Measurements from ENCODE around the gene VPS37D.

The VPS37D gene

GRCh38 chr7:73681031-73681430 is 13.4 kb downstream of the VPS37D start:
- DNase-seq, result no peak

GRCh38 chr7:73682745-73683055 is 15.1 kb downstream of the VPS37D start:
- DNase-seq, result peak in 1 of 2 experiments; percentile 16

GRCh38 chr7:73683056-73683787 is 15.6 kb downstream of the VPS37D start, which contains the start of the genes BUD23 and DNAJC30:
TSS of gene BUD23 (plus strand) at chr7:73683597. CDS start at chr7:73683626, 29 bp downstream.
TSS of gene DNAJC30 (minus strand) at chr7:73683453. CDS start at chr7:73683423, 30 bp downstream.
- DNase-seq, result peak; percentile 96 to 99

GRCh38 chr7:73683788-73684693 is 16.4 kb downstream of the VPS37D start:
- no peak for DNase-seq

- no peak for DNase-seq
Measured at GRCh38 chr7:73685311-73685710, 17.7 kb downstream of the VPS37D start.

- no peak for DNase-seq
Measured at GRCh38 chr7:73688288-73688687, 20.7 kb downstream of the VPS37D start.

GRCh38 chr7:73690646-73691045 is 23.0 kb downstream of the VPS37D start:
- no peak for DNase-seq

GRCh38 chr7:73696372-73696771 is 28.7 kb downstream of the VPS37D start:
- no peak for DNase-seq

GRCh38 chr7:73698410-73698809 is 30.8 kb downstream of the VPS37D start:
- no peak for DNase-seq

- DNase-seq, result no peak
Measured at GRCh38 chr7:73699370-73700068, 31.9 kb downstream of the VPS37D start.

GRCh38 chr7:73700069-73700423 is 32.4 kb downstream of the VPS37D start:
- no peak for DNase-seq

GRCh38 chr7:73700581-73701134 is 33.0 kb downstream of the VPS37D start:
- no peak for DNase-seq

- no peak for DNase-seq
Measured at GRCh38 chr7:73701357-73701995, 33.8 kb downstream of the VPS37D start.

GRCh38 chr7:73702226-73702625 is 34.6 kb downstream of the VPS37D start:
- no peak for DNase-seq

GRCh38 chr7:73702665-73703064 is 35.0 kb downstream of the VPS37D start:
- DNase-seq, result no peak

GRCh38 chr7:73703225-73703624 is 35.6 kb downstream of the VPS37D start:
- DNase-seq, result no peak

GRCh38 chr7:73703757-73704639 is 36.4 kb downstream of the VPS37D start:
- DNase-seq, result no peak

- peak; percentile 51 to 65 for DNase-seq
Measured at GRCh38 chr7:73704640-73705550, 37.3 kb downstream of the VPS37D start.

- DNase-seq, result no peak
Measured at GRCh38 chr7:73705551-73705920, 37.9 kb downstream of the VPS37D start.

Data from NCI-H2081 (cell line).